ENCODE results near the gene PRKD2. TPM values are rescaled to one million over a fixed set of nuclear protein-coding genes. Genes with fewer than 3 reads are reported as not detected.

Gene PRKD2
- total RNA-seq, 1 donor from 2014 or later, result 171 TPM

GRCh38 chr19:46744005-46744691 is 27.2 kb upstream of the PRKD2 start:
- intact Hi-C loops (cut with micrococcal nuclease), result no loop called here

- intact Hi-C loops (cut with micrococcal nuclease), result no loop called here
Observed at GRCh38 chr19:46742926-46743480, 26.1 kb upstream of the PRKD2 start.

- intact Hi-C loops (cut with micrococcal nuclease), result no loop called here
Observed at GRCh38 chr19:46741447-46741846, 24.5 kb upstream of the PRKD2 start.

GRCh38 chr19:46739290-46739771 is 22.4 kb upstream of the PRKD2 start:
- intact Hi-C loops (cut with micrococcal nuclease), result no loop called here

GRCh38 chr19:46737761-46738171 is 20.9 kb upstream of the PRKD2 start:
- intact Hi-C loops (cut with micrococcal nuclease), result no loop called here

GRCh38 chr19:46737298-46737654 is 20.4 kb upstream of the PRKD2 start:
- intact Hi-C loops (cut with micrococcal nuclease), result no loop called here

- intact Hi-C loops (cut with micrococcal nuclease), result no loop called here
Observed at GRCh38 chr19:46736531-46737297, 19.8 kb upstream of the PRKD2 start.

- intact Hi-C loops (cut with micrococcal nuclease), result no loop called here
Observed at GRCh38 chr19:46733690-46734292, 16.9 kb upstream of the PRKD2 start.

- intact Hi-C loops (cut with micrococcal nuclease), result no loop called here
Observed at GRCh38 chr19:46732966-46733689, 16.2 kb upstream of the PRKD2 start.

- intact Hi-C loops (cut with micrococcal nuclease), result no loop called here
Observed at GRCh38 chr19:46732172-46732938, 15.4 kb upstream of the PRKD2 start.

GRCh38 chr19:46731584-46731983 is 14.7 kb upstream of the PRKD2 start:
- intact Hi-C loops (cut with micrococcal nuclease), result no loop called here

GRCh38 chr19:46731007-46731501 is 14.1 kb upstream of the PRKD2 start:
- intact Hi-C loops (cut with micrococcal nuclease), result no loop called here

- intact Hi-C loops (cut with micrococcal nuclease), result no loop called here
Observed at GRCh38 chr19:46730595-46730994, 13.7 kb upstream of the PRKD2 start.

- intact Hi-C loops (cut with micrococcal nuclease), result no loop called here
Observed at GRCh38 chr19:46730187-46730586, 13.3 kb upstream of the PRKD2 start.

- intact Hi-C loops (cut with micrococcal nuclease), result loop anchor here (2.0 kb wide), 1 partner anchor 17 kb away; the partner anchor contains the start of genes FKRP and STRN4
Observed at GRCh38 chr19:46729696-46730095, 12.8 kb upstream of the PRKD2 start.

GRCh38 chr19:46728693-46729339 is 11.9 kb upstream of the PRKD2 start:
- intact Hi-C loops (cut with micrococcal nuclease), result loop anchor here (1.0 to 2.0 kb wide), 4 partner anchors 11 to 200 kb away; partner anchors contain the start of genes FKRP and STRN4

- intact Hi-C loops (cut with micrococcal nuclease), result loop anchor here (1.0 to 2.0 kb wide), 4 partner anchors 10 to 199 kb away; partner anchors contain the start of genes FKRP and STRN4
Observed at GRCh38 chr19:46728208-46728607, 11.3 kb upstream of the PRKD2 start.

- intact Hi-C loops (cut with micrococcal nuclease), result loop anchor here (1.0 to 2.0 kb wide), 4 partner anchors 9 to 198 kb away; partner anchors contain the start of genes FKRP and STRN4
Observed at GRCh38 chr19:46727757-46728156, 10.8 kb upstream of the PRKD2 start.

- intact Hi-C loops (cut with micrococcal nuclease), result no loop called here
Observed at GRCh38 chr19:46726971-46727501, 10.1 kb upstream of the PRKD2 start.
